HepG2 (cell line): ENCODE measurements around the gene ZFHX3. TPM values are rescaled to one million over a fixed set of nuclear protein-coding genes. Genes with fewer than 3 reads are reported as not detected.
A peak's percentile ranks its signal among the peaks of the same experiment; 100 is the strongest.

Experiments
- GPBP1L1 ChIP-seq: sonication (generic); formaldehyde crosslinking; IDR thresholded peaks from 2 replicates; pipeline ENCODE4 v1.5.0; 2020; ENCODE audit warnings: mild to moderate bottlenecking, missing genetic modification reagents
- HOXD1 ChIP-seq: sonication (generic); formaldehyde crosslinking; IDR thresholded peaks from 2 replicates; pipeline ENCODE4 v1.5.0; 2020; ENCODE audit warnings: missing genetic modification reagents
- JUN ChIP-seq: sonication (generic); formaldehyde crosslinking; IDR thresholded peaks from 2 replicates; pipeline ENCODE4 v1.4.0; 2020; ENCODE audit warnings: mild to moderate bottlenecking, missing genetic modification reagents
- RNF2 ChIP-seq: fragments of 450-650 bp; conservative IDR thresholded peaks from 2 replicates; pipeline ENCODE4 v1.6.1; 2016; ENCODE audit warnings: low read depth
- SMARCE1 ChIP-seq: fragments of 450-650 bp; IDR thresholded peaks from 2 replicates; pipeline ENCODE4 v1.6.1; 2017; ENCODE audit warnings: borderline replicate concordance
- TGIF2 ChIP-seq: IDR thresholded peaks from 2 replicates; pipeline ENCODE4 v1.6.1; 2016; ENCODE audit warnings: control low read depth, missing compliant biosample characterization
- UBTF ChIP-seq: sonication (generic); formaldehyde crosslinking; IDR thresholded peaks from 2 replicates; pipeline ENCODE4 v1.4.0; 2020; ENCODE audit warnings: mild to moderate bottlenecking, missing genetic modification reagents
- XRCC5 ChIP-seq: fragments of 200-400 bp; formaldehyde crosslinking; optimal IDR thresholded peaks from 2 replicates; pipeline ENCODE3; 2017; ENCODE audit warnings: mild to moderate bottlenecking, low read length
- ZBTB8A ChIP-seq: sonication (generic); formaldehyde crosslinking; IDR thresholded peaks from 2 replicates; pipeline ENCODE4 v1.4.0; 2020; ENCODE audit warnings: mild to moderate bottlenecking, low read depth, missing genetic modification reagents, borderline replicate concordance
- ZKSCAN5 ChIP-seq: sonication (generic); formaldehyde crosslinking; IDR thresholded peaks from 2 replicates; pipeline ENCODE4 v1.5.1; 2020; ENCODE audit warnings: mild to moderate bottlenecking, missing genetic modification reagents
- ZNF274 ChIP-seq: sonication (generic); formaldehyde crosslinking; IDR thresholded peaks from 2 replicates; pipeline ENCODE4 v1.5.1; 2020; ENCODE audit warnings: mild to moderate bottlenecking, missing genetic modification reagents
- ZNF605 ChIP-seq: sonication (generic); formaldehyde crosslinking; IDR thresholded peaks from 2 replicates; pipeline ENCODE4 v1.8.0; 2022; ENCODE audit warnings: mild to moderate bottlenecking, missing genetic modification reagents
- polyA plus RNA-seq, 8 experiments: library from polyadenylated mRNA; depleted of rRNA in 3 of 8; stranded (reverse) in 7 of 8; unstranded in 1 of 8; fragments of >200 nt; fragmentation: Illumina TruSeq in 4 of 8; extraction: Trizol in 4 of 8; gene quantifications; 2 replicates each; pipeline versions ENCODE4 v1.2.1 to v1.2.3, GENCODE V29; 2011 to 2016; ENCODE audit warnings: low read depth in 4 of 8, missing spikeins in 1 of 8, mixed read lengths in 1 of 8; ENCODE audit not compliant: insufficient read depth in 1 of 8
- total RNA-seq, 5 experiments: library from RNA; depleted of rRNA; stranded (reverse); fragments of >200 nt; fragmentation: Illumina TruSeq; extraction: Trizol; gene quantifications; 2 replicates each; pipeline ENCODE4 v1.2.3, GENCODE V29; 2016; ENCODE audit warnings: low read depth in 1 of 5
- TF ChIP-seq, protein P1 (sequence below): IDR thresholded peaks from 2 replicates; pipeline ENCODE4 v1.6.1; 2016
- TF ChIP-seq, protein P2 (sequence below): sonication (generic); formaldehyde crosslinking; conservative IDR thresholded peaks from 2 replicates; pipeline ENCODE4 v1.8.0; 2022; ENCODE audit warnings: mild to moderate bottlenecking, moderate library complexity, missing genetic modification reagents
- TF ChIP-seq, protein P3 (sequence below): sonication (generic); formaldehyde crosslinking; IDR thresholded peaks from 2 replicates; pipeline ENCODE4 v1.5.0; 2020; ENCODE audit warnings: mild to moderate bottlenecking, missing genetic modification reagents, borderline replicate concordance

The ZFHX3 gene
- total and polyA plus RNA-seq, 2 of the 13 experiments (the other 11 are each of a cell fraction or from before 2014, with no cell fraction given): 5.0 to 6.0 TPM

- TF ChIP-seq UBTF (CRISPR knock-in tag): peak; percentile 64
- no peak for TF ChIP-seq ZNF274 (CRISPR knock-in tag)
- TF ChIP-seq, protein P1, sequence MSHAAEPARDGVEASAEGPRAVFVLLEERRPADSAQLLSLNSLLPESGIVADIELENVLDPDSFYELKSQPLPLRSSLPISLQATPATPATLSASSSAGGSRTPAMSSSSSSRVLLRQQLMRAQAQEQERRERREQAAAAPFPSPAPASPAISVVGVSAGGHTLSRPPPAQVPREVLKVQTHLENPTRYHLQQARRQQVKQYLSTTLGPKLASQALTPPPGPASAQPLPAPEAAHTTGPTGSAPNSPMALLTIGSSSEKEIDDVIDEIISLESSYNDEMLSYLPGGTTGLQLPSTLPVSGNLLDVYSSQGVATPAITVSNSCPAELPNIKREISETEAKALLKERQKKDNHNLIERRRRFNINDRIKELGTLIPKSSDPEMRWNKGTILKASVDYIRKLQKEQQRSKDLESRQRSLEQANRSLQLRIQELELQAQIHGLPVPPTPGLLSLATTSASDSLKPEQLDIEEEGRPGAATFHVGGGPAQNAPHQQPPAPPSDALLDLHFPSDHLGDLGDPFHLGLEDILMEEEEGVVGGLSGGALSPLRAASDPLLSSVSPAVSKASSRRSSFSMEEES (CRISPR knock-in tag): no peak
- TF ChIP-seq JUN (CRISPR knock-in tag): no peak
- peak; percentile 65 for TF ChIP-seq XRCC5
- 0 out of 2 replicates have a peak, but pooled peaks have one; percentile 61 for TF ChIP-seq ZNF605 (CRISPR knock-in tag)
- TF ChIP-seq SMARCE1: no peak
- TF ChIP-seq, protein P2, sequence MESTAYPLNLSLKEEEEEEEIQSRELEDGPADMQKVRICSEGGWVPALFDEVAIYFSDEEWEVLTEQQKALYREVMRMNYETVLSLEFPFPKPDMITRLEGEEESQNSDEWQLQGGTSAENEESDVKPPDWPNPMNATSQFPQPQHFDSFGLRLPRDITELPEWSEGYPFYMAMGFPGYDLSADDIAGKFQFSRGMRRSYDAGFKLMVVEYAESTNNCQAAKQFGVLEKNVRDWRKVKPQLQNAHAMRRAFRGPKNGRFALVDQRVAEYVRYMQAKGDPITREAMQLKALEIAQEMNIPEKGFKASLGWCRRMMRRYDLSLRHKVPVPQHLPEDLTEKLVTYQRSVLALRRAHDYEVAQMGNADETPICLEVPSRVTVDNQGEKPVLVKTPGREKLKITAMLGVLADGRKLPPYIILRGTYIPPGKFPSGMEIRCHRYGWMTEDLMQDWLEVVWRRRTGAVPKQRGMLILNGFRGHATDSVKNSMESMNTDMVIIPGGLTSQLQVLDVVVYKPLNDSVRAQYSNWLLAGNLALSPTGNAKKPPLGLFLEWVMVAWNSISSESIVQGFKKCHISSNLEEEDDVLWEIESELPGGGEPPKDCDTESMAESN (CRISPR knock-in tag): 0 out of 2 replicates have a peak, but pooled peaks have one; percentile 54
- TF ChIP-seq ZKSCAN5 (CRISPR knock-in tag): no peak
- TF ChIP-seq ZBTB8A: no peak
- TF ChIP-seq RNF2: 0 out of 2 replicates have a peak, but pooled peaks have one; percentile 32
- no peak for TF ChIP-seq GPBP1L1 (CRISPR knock-in tag)
- TF ChIP-seq, protein P3, sequence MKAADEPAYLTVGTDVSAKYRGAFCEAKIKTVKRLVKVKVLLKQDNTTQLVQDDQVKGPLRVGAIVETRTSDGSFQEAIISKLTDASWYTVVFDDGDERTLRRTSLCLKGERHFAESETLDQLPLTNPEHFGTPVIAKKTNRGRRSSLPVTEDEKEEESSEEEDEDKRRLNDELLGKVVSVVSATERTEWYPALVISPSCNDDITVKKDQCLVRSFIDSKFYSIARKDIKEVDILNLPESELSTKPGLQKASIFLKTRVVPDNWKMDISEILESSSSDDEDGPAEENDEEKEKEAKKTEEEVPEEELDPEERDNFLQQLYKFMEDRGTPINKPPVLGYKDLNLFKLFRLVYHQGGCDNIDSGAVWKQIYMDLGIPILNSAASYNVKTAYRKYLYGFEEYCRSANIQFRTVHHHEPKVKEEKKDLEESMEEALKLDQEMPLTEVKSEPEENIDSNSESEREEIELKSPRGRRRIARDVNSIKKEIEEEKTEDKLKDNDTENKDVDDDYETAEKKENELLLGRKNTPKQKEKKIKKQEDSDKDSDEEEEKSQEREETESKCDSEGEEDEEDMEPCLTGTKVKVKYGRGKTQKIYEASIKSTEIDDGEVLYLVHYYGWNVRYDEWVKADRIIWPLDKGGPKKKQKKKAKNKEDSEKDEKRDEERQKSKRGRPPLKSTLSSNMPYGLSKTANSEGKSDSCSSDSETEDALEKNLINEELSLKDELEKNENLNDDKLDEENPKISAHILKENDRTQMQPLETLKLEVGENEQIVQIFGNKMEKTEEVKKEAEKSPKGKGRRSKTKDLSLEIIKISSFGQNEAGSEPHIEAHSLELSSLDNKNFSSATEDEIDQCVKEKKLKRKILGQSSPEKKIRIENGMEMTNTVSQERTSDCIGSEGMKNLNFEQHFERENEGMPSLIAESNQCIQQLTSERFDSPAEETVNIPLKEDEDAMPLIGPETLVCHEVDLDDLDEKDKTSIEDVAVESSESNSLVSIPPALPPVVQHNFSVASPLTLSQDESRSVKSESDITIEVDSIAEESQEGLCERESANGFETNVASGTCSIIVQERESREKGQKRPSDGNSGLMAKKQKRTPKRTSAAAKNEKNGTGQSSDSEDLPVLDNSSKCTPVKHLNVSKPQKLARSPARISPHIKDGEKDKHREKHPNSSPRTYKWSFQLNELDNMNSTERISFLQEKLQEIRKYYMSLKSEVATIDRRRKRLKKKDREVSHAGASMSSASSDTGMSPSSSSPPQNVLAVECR (CRISPR knock-in tag): no peak; the same call in 1 of the 2 replicates
- peak; percentile 78 for TF ChIP-seq TGIF2 (CRISPR knock-in tag)
- TF ChIP-seq HOXD1 (CRISPR knock-in tag): no peak
Observed at GRCh38 chr16:73015612-73016487, 32.1 kb downstream of the ZFHX3 start (continued).
